ENCODE measurements around the gene MBNL1. TPM values are rescaled to one million over a fixed set of nuclear protein-coding genes. Genes with fewer than 3 reads are reported as not detected.
A peak's percentile ranks its signal among the peaks of the same experiment; 100 is the strongest.

The MBNL1 gene
- total and polyA plus RNA-seq, 5 donors: 52.7 to 160 (median 149) TPM

DNA sequence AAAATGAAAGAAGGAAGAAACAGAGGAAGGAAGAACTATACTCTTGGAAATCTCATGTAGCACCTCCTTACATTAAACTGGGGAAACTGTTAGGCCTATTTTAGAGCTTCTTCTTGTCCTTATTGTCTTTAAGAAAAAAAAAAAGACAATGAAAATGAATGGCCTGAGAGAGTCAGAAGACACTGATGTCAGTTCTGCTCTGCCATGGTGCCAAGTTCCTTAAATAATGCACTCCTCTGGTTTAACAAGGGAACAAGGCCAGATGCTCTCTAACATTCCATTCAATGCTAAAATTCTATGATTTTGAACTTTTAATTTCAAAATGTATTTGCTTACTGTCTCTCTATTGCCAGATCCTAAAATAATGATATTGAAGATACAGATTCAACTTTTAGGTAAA is 4.4 kb upstream of the MBNL1 start:
- no peak for ATAC-seq
- H3K4me3 ChIP-seq (ENCODE audit: low read length): no peak overlapping the region
- H3K9me3 ChIP-seq (ENCODE audit: control insufficient read depth, low read length): no peaks in the 10 kb centered on the region
- DNase-seq: no peak
- no peaks in the 10 kb centered on the region for H3K27me3 ChIP-seq (ENCODE audit: control insufficient read depth, insufficient read depth)
- H3K27ac ChIP-seq (ENCODE audit: low read length): no peak overlapping the region
- peaks cover 7% of the 10 kb centered on the region for H3K4me1 ChIP-seq (ENCODE audit: control insufficient read depth, insufficient read depth, low read length)
- intact Hi-C loops (cut with DNase I): loop anchor here in 3 of 4 donors (10.0 kb wide), 3 partner anchors 60 to 180 kb away; no protein-coding TSS in a partner anchor

DNA sequence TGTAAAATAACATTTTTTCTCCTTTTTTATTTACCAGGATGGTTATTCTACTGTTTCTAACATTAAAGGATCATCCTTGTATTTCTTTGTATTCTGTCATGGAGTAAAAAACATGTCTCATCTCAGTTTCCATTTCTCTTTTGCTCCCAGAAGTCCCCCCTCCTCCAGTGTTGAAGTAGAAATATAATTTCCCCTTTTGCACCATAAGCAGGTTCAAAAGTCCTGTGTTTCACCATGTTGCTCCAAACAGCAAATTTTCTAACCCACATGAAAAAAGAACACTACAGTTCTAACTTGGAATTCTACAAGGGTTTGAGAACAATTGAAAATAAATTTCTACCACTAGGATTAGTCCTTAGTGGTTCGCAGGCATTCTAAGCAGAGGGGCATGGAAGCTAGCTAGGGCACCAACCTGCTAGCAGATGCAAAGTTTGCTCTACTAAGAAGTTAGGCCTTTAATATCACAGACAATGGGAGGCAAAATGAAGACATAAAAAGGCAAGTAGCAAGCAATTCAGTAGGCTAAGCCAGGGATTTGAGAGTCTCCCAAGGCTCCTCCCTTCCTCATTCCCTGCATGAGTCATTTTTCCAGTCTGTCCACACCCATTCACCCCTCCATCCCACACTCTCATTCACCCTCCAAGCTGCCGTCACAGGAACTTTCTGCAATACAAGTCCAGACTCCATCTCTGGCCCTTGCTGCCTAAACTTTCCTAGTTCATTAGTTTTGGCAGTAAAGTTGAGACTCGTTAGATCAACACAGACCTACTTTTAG is 2.3 kb upstream of the MBNL1 start:
- ATAC-seq (peak; percentile 76 to 85), DNase-seq (peak; percentile 68 to 83 (median 78))
- Histone ChIP-seq H3K9me3 (ENCODE audit: control insufficient read depth, low read length) (no peaks in the 10 kb centered on the region), H3K27ac (ENCODE audit: low read length) (peak overlapping the region; percentile 89), H3K4me3 (ENCODE audit: low read length) (no peak overlapping the region), H3K4me1 (ENCODE audit: control insufficient read depth, insufficient read depth, low read length) (peaks cover 7% of the 10 kb centered on the region), H3K27me3 (ENCODE audit: control insufficient read depth, insufficient read depth) (no peaks in the 10 kb centered on the region)
- intact Hi-C loops (cut with DNase I): loop anchor here in 3 of 4 donors (10.0 kb wide), 3 partner anchors 58 to 178 kb away; no protein-coding TSS in a partner anchor
- 39% methylated on average over 3 of the region's 3 CpGs for WGBS

DNA sequence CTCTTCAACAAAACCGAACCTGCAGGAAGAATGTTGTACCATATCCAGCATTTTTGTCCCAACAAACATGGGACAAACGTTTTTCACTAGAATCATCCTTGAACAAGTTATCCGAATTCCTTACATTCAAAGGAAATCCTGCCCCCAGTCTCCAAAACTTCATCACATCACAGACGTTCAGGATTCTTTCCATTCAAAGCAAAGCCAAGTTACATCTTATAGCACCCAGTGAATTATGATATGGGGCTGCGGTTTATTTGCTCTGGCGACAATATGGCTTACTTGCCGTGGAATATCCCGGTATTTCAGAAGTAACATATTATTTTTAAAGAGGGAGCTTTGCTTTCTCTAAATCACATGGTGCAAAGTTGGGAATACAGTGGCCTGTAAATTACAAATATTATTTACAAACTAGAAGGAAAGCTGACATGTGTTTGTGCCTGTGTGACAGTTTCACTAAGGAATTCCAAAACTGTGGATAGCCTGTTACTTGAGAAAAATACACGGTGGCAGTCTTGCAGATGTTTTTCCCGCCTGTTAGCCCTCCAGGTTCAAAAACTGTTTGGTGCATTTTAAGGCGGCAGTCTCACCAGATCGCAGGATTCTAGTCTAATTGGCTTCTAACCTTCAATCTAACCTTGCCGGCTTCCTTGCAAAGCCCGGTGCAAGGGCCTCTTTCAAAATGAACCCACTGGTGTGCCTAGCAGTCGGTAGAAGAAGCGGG is 736 bp upstream of the MBNL1 start:
- H3K9me3 ChIP-seq (ENCODE audit: control insufficient read depth, low read length): no peaks in the 10 kb centered on the region
- peak overlapping the region; percentile 70 for H3K4me3 ChIP-seq (ENCODE audit: low read length)
- ATAC-seq (no peak), DNase-seq (no peak)
- no peaks in the 10 kb centered on the region for H3K27me3 ChIP-seq (ENCODE audit: control insufficient read depth, insufficient read depth)
- intact Hi-C loops (cut with DNase I): loop anchor here in 3 of 4 donors (10.0 kb wide), 3 partner anchors 57 to 177 kb away; no protein-coding TSS in a partner anchor
- WGBS: 6% methylated on average over 16 of the region's 16 CpGs
- peaks cover 7% of the 10 kb centered on the region for H3K4me1 ChIP-seq (ENCODE audit: control insufficient read depth, insufficient read depth, low read length)
- peak overlapping the region; percentile 88 for H3K27ac ChIP-seq (ENCODE audit: low read length)

DNA sequence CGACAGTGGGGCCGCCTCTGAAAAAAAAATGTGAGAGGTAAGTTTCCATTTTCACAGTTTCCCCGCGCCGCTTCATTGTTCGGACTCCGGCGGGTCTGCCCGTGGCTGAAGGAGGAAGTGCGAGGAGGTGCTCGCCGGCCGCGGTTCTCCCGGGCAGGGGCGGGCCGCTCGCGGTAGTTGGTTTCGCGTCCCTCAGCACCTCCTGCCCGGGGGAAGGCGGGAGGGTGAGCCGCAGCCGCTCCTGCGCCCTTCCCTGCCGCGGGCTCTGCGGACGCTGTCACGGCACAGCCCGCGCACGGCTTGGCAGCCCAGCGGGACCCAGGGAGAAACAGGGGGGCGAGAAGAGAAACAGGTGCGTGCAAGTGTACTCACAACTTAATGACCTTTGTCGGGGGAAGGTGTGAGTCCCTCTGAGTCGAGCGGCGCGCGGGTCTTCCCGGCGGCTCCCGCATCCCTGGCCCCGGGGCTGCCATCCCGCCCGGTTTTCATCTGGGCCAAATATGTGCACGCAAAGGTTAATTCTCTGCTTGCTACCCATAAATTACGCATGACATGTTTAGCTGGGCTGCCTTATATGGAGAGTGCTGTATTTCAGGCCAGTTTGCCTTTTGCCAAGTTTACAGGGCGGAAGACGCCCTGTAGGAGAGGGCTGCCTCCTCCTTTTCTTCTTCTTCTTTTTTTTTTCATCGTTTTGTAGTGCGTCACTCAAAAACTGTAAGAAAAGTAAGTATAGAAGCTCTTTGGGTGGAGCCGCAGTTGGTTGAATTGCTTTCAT is 514 bp downstream of the MBNL1 start:
- intact Hi-C loops (cut with DNase I): loop anchor here in 3 of 4 donors (10.0 kb wide), 3 partner anchors 56 to 176 kb away; no protein-coding TSS in a partner anchor
- peak; percentile 74 to 91 (median 89) for DNase-seq
- Histone ChIP-seq H3K27ac (ENCODE audit: low read length) (peak overlapping the region; percentile 88), H3K9me3 (ENCODE audit: control insufficient read depth, low read length) (no peaks in the 10 kb centered on the region), H3K27me3 (ENCODE audit: control insufficient read depth, insufficient read depth) (no peaks in the 10 kb centered on the region), H3K4me1 (ENCODE audit: control insufficient read depth, insufficient read depth, low read length) (peaks cover 7% of the 10 kb centered on the region), H3K4me3 (ENCODE audit: low read length) (peak overlapping the region; percentile 70)
- under 1% methylated on average over 56 of the region's 56 CpGs for WGBS
- peak; percentile 84 to 89 for ATAC-seq

DNA sequence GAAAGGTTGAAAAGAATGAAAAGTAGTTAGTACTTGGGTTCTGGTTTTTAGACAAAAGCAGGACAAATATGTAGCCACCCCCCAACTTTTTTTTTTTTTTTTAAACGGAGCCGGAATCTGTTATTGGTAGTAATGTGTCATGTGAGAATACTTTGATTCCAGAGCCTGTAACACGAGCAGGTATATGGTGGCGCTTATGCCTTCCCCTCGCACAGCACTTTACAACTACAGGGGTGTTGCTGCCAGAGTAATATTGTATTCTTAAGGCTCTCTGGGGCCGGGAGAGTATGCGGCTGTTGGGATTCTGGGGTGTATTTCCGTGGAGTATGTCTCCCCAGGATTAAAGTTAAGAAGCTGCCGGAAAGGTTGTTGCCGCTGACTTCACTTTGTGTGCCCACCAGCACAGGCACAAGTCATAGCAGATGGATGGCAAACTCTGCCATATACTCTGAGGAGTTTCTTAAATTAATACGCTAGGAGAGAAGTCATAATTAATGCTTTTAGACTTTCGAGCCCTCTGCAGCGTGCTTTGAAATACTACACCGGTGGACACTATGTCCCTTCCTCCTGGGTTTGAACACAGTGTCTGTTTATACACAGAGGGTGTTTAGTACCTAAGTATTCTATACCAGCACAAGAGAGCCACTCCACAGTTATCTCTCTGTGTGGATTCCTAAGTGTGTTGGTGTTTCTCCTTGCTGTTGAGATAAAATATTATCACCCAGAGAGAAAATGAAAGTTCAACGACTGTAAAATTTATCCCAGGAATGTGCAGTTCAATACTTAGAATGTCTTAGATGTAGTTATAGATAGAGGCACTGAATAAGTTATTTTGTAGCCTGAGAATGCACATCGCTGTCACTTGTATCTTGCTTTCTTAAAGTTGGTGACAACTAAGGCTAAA is 1.4 kb downstream of the MBNL1 start:
- DNase-seq (peak in 2 of 3 donors; percentile 40 to 45), ATAC-seq (peak; percentile 30 to 38)
- Histone ChIP-seq H3K4me3 (ENCODE audit: low read length) (peak overlapping the region; percentile 70), H3K9me3 (ENCODE audit: control insufficient read depth, low read length) (no peaks in the 10 kb centered on the region), H3K27me3 (ENCODE audit: control insufficient read depth, insufficient read depth) (no peaks in the 10 kb centered on the region), H3K4me1 (ENCODE audit: control insufficient read depth, insufficient read depth, low read length) (peaks cover 7% of the 10 kb centered on the region), H3K27ac (ENCODE audit: low read length) (peak overlapping the region; percentile 100)
- WGBS: under 1% methylated on average over 16 of the region's 16 CpGs
- intact Hi-C loops (cut with DNase I): loop anchor here in 3 of 4 donors (10.0 kb wide), 3 partner anchors 55 to 175 kb away; no protein-coding TSS in a partner anchor

DNA sequence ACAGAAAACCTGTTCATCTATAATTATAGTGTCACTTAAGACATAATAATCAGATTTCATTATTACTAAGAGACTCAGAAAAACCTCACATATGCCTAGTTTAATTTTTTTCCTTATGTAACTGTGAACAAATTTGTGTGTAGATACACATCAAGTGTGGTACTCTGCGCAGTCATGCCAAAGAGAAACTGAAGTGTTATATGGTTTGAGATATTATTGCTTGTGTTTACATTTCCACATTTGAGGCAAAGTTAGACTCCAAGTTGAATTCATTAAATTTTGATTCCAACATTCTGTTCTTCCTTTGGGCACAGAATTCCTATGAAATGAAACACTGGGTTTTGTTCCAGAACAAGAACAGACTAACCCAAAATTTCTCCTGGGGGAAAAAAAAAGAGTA is 2.2 kb downstream of the MBNL1 start:
- peak overlapping the region; percentile 70 for H3K4me3 ChIP-seq (ENCODE audit: low read length)
- intact Hi-C loops (cut with DNase I): loop anchor here in 1 of 4 donors (10.0 kb wide), 1 partner anchor 54 kb away; no protein-coding TSS in a partner anchor
- H3K9me3 ChIP-seq (ENCODE audit: control insufficient read depth, low read length): no peaks in the 10 kb centered on the region
- peaks cover 7% of the 10 kb centered on the region for H3K4me1 ChIP-seq (ENCODE audit: control insufficient read depth, insufficient read depth, low read length)
- 58% methylated on average over 1 of the region's 1 CpG for WGBS
- no peaks in the 10 kb centered on the region for H3K27me3 ChIP-seq (ENCODE audit: control insufficient read depth, insufficient read depth)
- H3K27ac ChIP-seq (ENCODE audit: low read length): no peak overlapping the region
- DNase-seq (no peak), ATAC-seq (no peak)

DNA sequence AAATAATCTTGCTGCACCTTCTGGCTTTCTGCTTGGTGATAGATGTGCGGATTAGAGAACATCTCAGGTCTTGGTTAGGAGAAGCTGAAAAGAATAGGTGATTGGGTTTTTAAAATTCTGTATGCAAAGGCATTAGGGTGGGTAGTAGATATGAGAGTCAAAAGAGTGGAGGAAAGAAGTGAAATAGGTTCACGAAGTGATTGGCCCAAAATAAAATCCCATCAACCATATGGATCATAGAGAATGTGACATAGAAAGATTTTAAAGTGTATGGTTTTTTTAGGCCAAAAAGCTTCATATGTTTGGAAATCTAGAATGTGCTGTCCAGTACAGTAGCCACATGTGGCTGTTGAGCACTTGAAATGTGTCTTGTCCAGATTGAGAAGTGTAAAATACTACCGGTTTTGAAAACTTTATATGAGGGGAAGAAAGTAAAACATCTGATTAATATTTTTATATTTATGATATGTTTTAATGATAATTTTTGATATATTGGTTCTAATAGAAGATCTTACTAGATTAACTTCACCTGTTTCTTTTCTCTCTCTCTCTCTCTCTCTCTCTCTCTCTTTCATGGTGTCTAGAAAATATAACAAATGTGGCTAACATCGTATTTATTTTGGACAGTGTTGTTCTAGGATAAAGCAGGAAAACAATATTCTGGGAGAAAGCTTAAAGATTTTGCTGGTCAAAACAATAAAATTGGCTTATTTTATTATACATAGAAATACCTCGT is 2.9 kb downstream of the MBNL1 start:
- DNase-seq: no peak
- H3K27me3 ChIP-seq (ENCODE audit: control insufficient read depth, insufficient read depth): no peaks in the 10 kb centered on the region
- peak overlapping the region; percentile 70 for H3K4me3 ChIP-seq (ENCODE audit: low read length)
- no peak for ATAC-seq
- 43% methylated on average over 5 of the region's 5 CpGs for WGBS
- H3K4me1 ChIP-seq (ENCODE audit: control insufficient read depth, insufficient read depth, low read length): peaks cover 6% of the 10 kb centered on the region
- H3K27ac ChIP-seq (ENCODE audit: low read length): no peak overlapping the region
- intact Hi-C loops (cut with DNase I): loop anchor here in 1 of 4 donors (10.0 kb wide), 1 partner anchor 53 kb away; no protein-coding TSS in a partner anchor
- H3K9me3 ChIP-seq (ENCODE audit: control insufficient read depth, low read length): no peaks in the 10 kb centered on the region

DNA sequence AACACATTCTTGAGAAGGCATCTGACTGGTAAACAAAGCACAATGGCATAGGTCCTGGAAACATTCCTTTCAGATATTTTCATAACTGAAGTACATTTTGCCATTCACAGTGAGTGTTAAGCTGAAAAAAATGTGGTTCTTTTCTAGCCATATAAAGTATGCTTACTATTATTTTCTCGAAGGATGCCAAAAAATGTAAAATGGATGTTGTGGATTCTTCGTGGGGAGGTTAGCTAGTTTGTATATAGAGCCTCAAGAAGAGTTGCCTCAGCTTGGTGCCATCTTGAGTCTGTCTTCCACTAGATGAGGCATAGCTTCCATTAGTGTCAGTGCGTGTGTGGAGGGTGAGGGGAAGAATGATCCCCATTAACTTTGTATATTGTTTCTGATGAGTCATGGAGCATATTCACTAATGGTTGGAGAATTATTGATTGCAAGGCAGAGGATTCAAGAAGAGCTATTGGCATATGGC is 4.1 kb downstream of the MBNL1 start:
- peaks cover 3% of the 10 kb centered on the region for H3K4me1 ChIP-seq (ENCODE audit: control insufficient read depth, insufficient read depth, low read length)
- intact Hi-C loops (cut with DNase I): loop anchor here in 1 of 4 donors (10.0 kb wide), 1 partner anchor 52 kb away; no protein-coding TSS in a partner anchor
- H3K27ac ChIP-seq (ENCODE audit: low read length): peak overlapping the region; percentile 70
- H3K27me3 ChIP-seq (ENCODE audit: control insufficient read depth, insufficient read depth): no peaks in the 10 kb centered on the region
- H3K9me3 ChIP-seq (ENCODE audit: control insufficient read depth, low read length): no peaks in the 10 kb centered on the region
- ATAC-seq: no peak
- H3K4me3 ChIP-seq (ENCODE audit: low read length): peak overlapping the region; percentile 7
- 57% methylated on average over 3 of the region's 3 CpGs for WGBS
- no peak for DNase-seq

DNA sequence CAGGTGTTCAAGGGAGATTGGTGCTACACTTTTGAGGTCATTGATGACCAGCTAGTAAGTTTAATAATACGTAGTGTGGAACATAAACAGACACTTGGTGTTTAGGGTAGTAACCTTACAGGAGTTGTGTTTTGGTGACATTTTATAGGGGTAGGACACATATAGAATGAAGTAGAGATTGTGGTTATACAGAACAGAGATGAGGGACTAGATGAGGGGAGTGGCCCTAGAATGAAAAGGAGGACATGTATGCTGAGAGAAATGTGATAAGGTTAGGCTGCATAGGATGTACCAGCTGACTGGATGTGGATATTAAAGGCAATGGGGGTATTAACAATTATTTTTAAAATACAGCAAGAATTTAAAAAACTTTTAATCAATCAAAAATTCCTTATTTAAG is 8.0 kb downstream of the MBNL1 start:
- H3K4me3 ChIP-seq (ENCODE audit: low read length): no peak overlapping the region
- intact Hi-C loops (cut with DNase I): loop anchor here in 1 of 4 donors (10.0 kb wide), 1 partner anchor 48 kb away; no protein-coding TSS in a partner anchor
- no peak for ATAC-seq
- no peaks in the 10 kb centered on the region for H3K9me3 ChIP-seq (ENCODE audit: control insufficient read depth, low read length)
- H3K27ac ChIP-seq (ENCODE audit: low read length): peak overlapping the region; percentile 45
- DNase-seq: no peak
- no peaks in the 10 kb centered on the region for H3K27me3 ChIP-seq (ENCODE audit: control insufficient read depth, insufficient read depth)
- WGBS: 88% methylated on average over 1 of the region's 1 CpG
- H3K4me1 ChIP-seq (ENCODE audit: control insufficient read depth, insufficient read depth, low read length): peaks cover 10% of the 10 kb centered on the region
